HCT116 (cell line): ENCODE measurements around the gene CDH23. TPM values are rescaled to one million over a fixed set of nuclear protein-coding genes. Genes with fewer than 3 reads are reported as not detected.

Experiments
- ATAC-seq: fragments of 200-7000 bp; cut with Tn5 transposase; 2 replicates; pipeline ENCODE4 v1.9.1; 2020; ENCODE audit warnings: mild to moderate bottlenecking, moderate library complexity
- BruUV-seq: library from RNA; stranded (reverse); fragments of 400-500 nt; replicated peaks from 2 replicates; lab custom pipeline; 2021; lab: Mats Ljungman, UMichigan
- CTCF ChIA-PET: fragments of 300-600 bp; sonication (Branson Sonifier 250); formaldehyde crosslinking; loops from one replicate; lab custom pipeline; 2021; ENCODE audit warnings: antibody characterized with exemption; lab: Charles Lee
- POLR2A ChIA-PET: fragments of 300-600, 350-600 bp; sonication (Branson Sonifier 250); formaldehyde crosslinking; loops from one replicate; lab custom pipeline; 2021; ENCODE audit warnings: antibody characterized with exemption; lab: Charles Lee
- RAD21 ChIA-PET, 2 experiments: fragments of 300-600 bp; sonication (Branson Sonifier 250); formaldehyde crosslinking; loops; one replicate each; lab custom pipeline; 2023; ENCODE audit warnings: low total read pairs in 2 of 2; ENCODE audit not compliant: uncharacterized antibody in 2 of 2, unreplicated experiment in 2 of 2, low non-redundant PET in 1 of 2; lab: Charles Lee
- DNase-seq: peaks from one replicate; pipeline ENCODE4 v3.0.0-alpha.2; 2010; ENCODE audit warnings: low read depth, low spot score
- H2AFZ ChIP-seq: fragments of 200-600 bp; shearing (Covaris generic), sonication (generic); 2 replicates; pipeline ENCODE4 v1.6.1; 2017; ENCODE audit warnings: low read depth, mixed run types, mixed read lengths, antibody characterized with exemption, low read length; ENCODE audit not compliant: poor library complexity, severe bottlenecking
- H3K27ac ChIP-seq: 2 replicates; pipeline ENCODE4 v1.5.1; 2012; ENCODE audit warnings: low read depth, low read length
- H3K27me3 ChIP-seq: fragments of 200-600 bp; sonication (generic); 2 replicates; pipeline ENCODE4 v1.6.1; 2016; ENCODE audit warnings: mixed run types, low read length, mixed read lengths; ENCODE audit not compliant: insufficient read depth
- H3K36me3 ChIP-seq, 2 experiments: fragments of 200-500 bp in 1 of 2; fragments of 200-600 bp in 1 of 2; sonication (Bioruptor generic) in 1 of 2; sonication (generic) in 1 of 2; 2 replicates each; pipeline versions ENCODE4 v1.5.1 to v1.6.1; 2014 to 2016; ENCODE audit warnings: low read length in 2 of 2, inconsistent platforms in 1 of 2, mixed read lengths in 1 of 2, mixed run types in 1 of 2; ENCODE audit not compliant: insufficient read depth in 2 of 2, control insufficient read depth in 1 of 2
- H3K4me1 ChIP-seq, 2 experiments: fragments of 200-600 bp in 1 of 2; sonication (generic) in 1 of 2; 2 replicates each; pipeline versions ENCODE4 v1.5.1 to v1.6.1; 2012 to 2017; ENCODE audit warnings: low read length in 2 of 2, inconsistent platforms in 1 of 2, mild to moderate bottlenecking in 1 of 2, mixed read lengths in 1 of 2, mixed run types in 1 of 2, moderate library complexity in 1 of 2; ENCODE audit not compliant: insufficient read depth in 2 of 2, control insufficient read depth in 1 of 2
- H3K4me2 ChIP-seq: fragments of 200-600 bp; sonication (generic); 2 replicates; pipeline ENCODE4 v1.6.1; 2017; ENCODE audit warnings: mixed run types, low read length, mixed read lengths
- H3K4me3 ChIP-seq, 2 experiments: fragments of 200-600 bp in 1 of 2; sonication (generic) in 1 of 2; replicated peaks in 1 of 2; 2 replicates each; pipeline ENCODE4 v1.5.1; 2011 to 2016; ENCODE audit warnings: low read length in 2 of 2, control low read depth in 1 of 2, low read depth in 1 of 2, mild to moderate bottlenecking in 1 of 2, mixed read lengths in 1 of 2, mixed run types in 1 of 2
- H3K79me2 ChIP-seq: fragments of 200-600 bp; sonication (generic); 2 replicates; pipeline ENCODE4 v1.6.1; 2017; ENCODE audit warnings: mild to moderate bottlenecking, mixed run types, low read length, moderate library complexity, mixed read lengths; ENCODE audit not compliant: insufficient read depth
- H3K9ac ChIP-seq: fragments of 200-600 bp; sonication (generic); 2 replicates; pipeline ENCODE4 v1.6.1; 2016; ENCODE audit warnings: low read length, mixed read lengths
- H3K9me2 ChIP-seq: fragments of 200-600 bp; sonication (generic), shearing (Covaris generic); 2 replicates; pipeline ENCODE4 v1.6.1; 2017; ENCODE audit warnings: mixed run types, mild to moderate bottlenecking, moderate library complexity; ENCODE audit not compliant: insufficient read depth
- H3K9me3 ChIP-seq, 2 experiments: fragments of 200-500 bp in 1 of 2; fragments of 200-600 bp in 1 of 2; sonication (Bioruptor generic) in 1 of 2; sonication (generic) in 1 of 2; 2 replicates each; pipeline ENCODE4 v1.6.1; 2014 to 2017; ENCODE audit warnings: low read length in 2 of 2, mixed read lengths in 2 of 2, inconsistent platforms in 1 of 2, low read depth in 1 of 2, mild to moderate bottlenecking in 1 of 2, mixed run types in 1 of 2, moderate library complexity in 1 of 2; ENCODE audit not compliant: control insufficient read depth in 1 of 2, insufficient read depth in 1 of 2
- H4K20me1 ChIP-seq: fragments of 200-600 bp; sonication (generic), shearing (Covaris generic); 2 replicates; pipeline ENCODE4 v1.6.1; 2017; ENCODE audit warnings: mixed run types, mild to moderate bottlenecking, moderate library complexity; ENCODE audit not compliant: insufficient read depth
- POLR2A ChIP-seq: IDR thresholded peaks from 2 replicates; pipeline ENCODE4 v1.7.0; 2011; ENCODE audit warnings: borderline replicate concordance; ENCODE audit not compliant: insufficient read depth, insufficient read length; ENCODE audit errors: extremely low read depth
- RAD21 ChIP-seq: IDR thresholded peaks from 2 replicates; pipeline ENCODE4 v1.6.1; 2012; ENCODE audit warnings: low read depth, mild to moderate bottlenecking
- SP1 ChIP-seq: IDR thresholded peaks from 2 replicates; pipeline ENCODE4 v1.6.1; 2012; ENCODE audit warnings: low read depth
- YY1 ChIP-seq: IDR thresholded peaks from 2 replicates; pipeline ENCODE4 v1.6.1; 2011; ENCODE audit warnings: low read length, low read depth, moderate library complexity, mild to moderate bottlenecking; ENCODE audit not compliant: insufficient replicate concordance; ENCODE audit errors: extremely low read depth
- ZFX ChIP-seq: fragments of 450-650 bp; IDR thresholded peaks from 2 replicates; pipeline ENCODE4 v1.6.1; 2017
- intact Hi-C: fragments of 100-400 bp; cut with micrococcal nuclease; formaldehyde crosslinking; loops from 2 replicates; pipeline ENCODE4 v1.10.0; 2022
- total RNA-seq: library from RNA; stranded (reverse); gene quantifications from one replicate; pipeline ENCODE4 v1.2.1, GENCODE V29; 2021; ENCODE audit not compliant: unreplicated experiment
- TF ChIP-seq, protein P1 (sequence below): IDR thresholded peaks from 2 replicates; pipeline ENCODE4 v1.6.1; 2012; ENCODE audit warnings: low read depth
- TF ChIP-seq, protein P2 (sequence below), 3 experiments: fragments of 200-600 bp in 1 of 3; sonication (generic) in 1 of 3; IDR thresholded peaks in 2 of 3; conservative IDR thresholded peaks in 1 of 3; 2 replicates each; pipeline ENCODE4 v1.5.1; 2012 to 2017; ENCODE audit warnings: low read depth in 2 of 3, low read length in 2 of 3, antibody characterized with exemption in 1 of 3, borderline replicate concordance in 1 of 3, control low read depth in 1 of 3, mild to moderate bottlenecking in 1 of 3, mixed read lengths in 1 of 3, mixed run types in 1 of 3, moderate library complexity in 1 of 3; ENCODE audit not compliant: insufficient read depth in 1 of 3

The CDH23 gene
- total RNA-seq, 1 experiment from 2014 or later, result not detected

DNA sequence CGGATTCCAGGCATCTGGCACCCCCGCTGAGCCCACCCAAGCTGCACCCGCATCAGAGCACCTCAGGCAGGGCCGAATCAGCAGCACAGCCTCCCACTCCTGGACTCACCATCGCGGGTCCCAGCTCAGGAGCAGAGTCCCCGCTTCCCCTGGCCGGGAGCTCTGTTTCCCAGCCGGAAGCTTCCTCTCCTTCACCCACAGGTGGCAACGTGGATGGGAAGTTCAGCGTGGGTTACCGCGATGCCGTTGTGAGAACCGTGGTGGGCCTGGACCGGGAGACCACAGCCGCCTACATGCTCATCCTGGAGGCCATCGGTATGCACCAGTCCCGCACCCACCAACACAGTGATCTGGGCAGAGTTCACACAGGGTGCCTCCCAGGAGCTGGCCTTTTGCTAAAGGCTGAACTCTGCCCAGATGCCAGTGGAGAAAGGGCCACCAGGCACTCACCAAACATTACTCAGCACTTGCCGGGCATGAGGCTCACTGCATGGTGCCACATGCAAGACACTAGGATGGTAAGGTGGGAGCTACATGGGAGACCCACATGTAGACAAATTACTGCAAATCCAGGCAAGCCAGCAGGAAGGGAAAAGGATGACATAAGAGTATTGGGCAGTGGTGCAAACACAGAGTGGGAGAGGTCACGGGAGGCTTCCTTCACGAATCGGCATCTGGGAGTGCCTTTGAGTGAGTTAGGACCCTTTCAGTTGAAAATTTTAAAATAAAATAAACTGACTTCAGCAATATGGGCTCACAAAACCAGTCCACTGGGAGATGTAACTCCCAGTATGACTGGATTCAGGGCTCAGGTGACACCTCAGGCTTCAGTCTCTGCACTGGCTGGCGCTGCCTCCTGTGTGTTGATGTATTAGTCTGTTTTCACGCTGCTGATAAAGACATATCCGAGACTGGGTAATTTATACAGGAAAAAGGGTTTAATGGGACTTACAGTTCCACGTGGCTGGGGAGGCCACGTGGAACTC, 312.5 kb downstream of the CDH23 start:
- Histone ChIP-seq H3K36me3 (no peaks in the 10 kb centered on the region), H3K4me1 (peaks cover 0 to 12% of the 10 kb centered on the region in 2 experiments; a peak in 2 of 4 replicates), H3K9me3 (no peaks in the 10 kb centered on the region), H4K20me1 (no peaks in the 10 kb centered on the region), H3K9me2 (no peaks in the 10 kb centered on the region), H3K4me3 (no peak overlapping the region), H3K9ac (no peak overlapping the region), H2AFZ (no peak overlapping the region), H3K27me3 (no peaks in the 10 kb centered on the region), H3K27ac (no peak overlapping the region), H3K79me2 (no peaks in the 10 kb centered on the region), H3K4me2 (no peak overlapping the region)
- intact Hi-C loops, result loop anchor here (1.0 kb wide), 4 partner anchors 103 to 395 kb away; partner anchors contain the start of gene SLC29A3
- ChIA-PET CTCF (interaction anchor here (0.8 to 5.2 kb wide), 20 partner anchors 8 to 395 kb away, joined by 3 to 57 read pairs (median 6); partner anchors contain the start of genes C10orf105 and SLC29A3), RAD21 (interaction anchor here (1.1 to 1.8 kb wide), 5 partner anchors 64 to 394 kb away, joined by 4 to 9 read pairs (median 6); partner anchors contain the start of genes SLC29A3 (in 1 of the 2) and VSIR (in 1 of the 2)), POLR2A (interaction anchor here (1.1 to 1.4 kb wide), 2 partner anchors 390 to 395 kb away, joined by 3 to 4 read pairs; partner anchors contain the start of gene SLC29A3)
- no TSS peak for BruUV-seq
- DNase-seq (no peak), ATAC-seq (no peak)
- TF ChIP-seq RAD21 (peak; percentile 28), POLR2A (no peak), ZFX (no peak), YY1 (no peak), SP1 (no peak)
- TF ChIP-seq, protein P1, sequence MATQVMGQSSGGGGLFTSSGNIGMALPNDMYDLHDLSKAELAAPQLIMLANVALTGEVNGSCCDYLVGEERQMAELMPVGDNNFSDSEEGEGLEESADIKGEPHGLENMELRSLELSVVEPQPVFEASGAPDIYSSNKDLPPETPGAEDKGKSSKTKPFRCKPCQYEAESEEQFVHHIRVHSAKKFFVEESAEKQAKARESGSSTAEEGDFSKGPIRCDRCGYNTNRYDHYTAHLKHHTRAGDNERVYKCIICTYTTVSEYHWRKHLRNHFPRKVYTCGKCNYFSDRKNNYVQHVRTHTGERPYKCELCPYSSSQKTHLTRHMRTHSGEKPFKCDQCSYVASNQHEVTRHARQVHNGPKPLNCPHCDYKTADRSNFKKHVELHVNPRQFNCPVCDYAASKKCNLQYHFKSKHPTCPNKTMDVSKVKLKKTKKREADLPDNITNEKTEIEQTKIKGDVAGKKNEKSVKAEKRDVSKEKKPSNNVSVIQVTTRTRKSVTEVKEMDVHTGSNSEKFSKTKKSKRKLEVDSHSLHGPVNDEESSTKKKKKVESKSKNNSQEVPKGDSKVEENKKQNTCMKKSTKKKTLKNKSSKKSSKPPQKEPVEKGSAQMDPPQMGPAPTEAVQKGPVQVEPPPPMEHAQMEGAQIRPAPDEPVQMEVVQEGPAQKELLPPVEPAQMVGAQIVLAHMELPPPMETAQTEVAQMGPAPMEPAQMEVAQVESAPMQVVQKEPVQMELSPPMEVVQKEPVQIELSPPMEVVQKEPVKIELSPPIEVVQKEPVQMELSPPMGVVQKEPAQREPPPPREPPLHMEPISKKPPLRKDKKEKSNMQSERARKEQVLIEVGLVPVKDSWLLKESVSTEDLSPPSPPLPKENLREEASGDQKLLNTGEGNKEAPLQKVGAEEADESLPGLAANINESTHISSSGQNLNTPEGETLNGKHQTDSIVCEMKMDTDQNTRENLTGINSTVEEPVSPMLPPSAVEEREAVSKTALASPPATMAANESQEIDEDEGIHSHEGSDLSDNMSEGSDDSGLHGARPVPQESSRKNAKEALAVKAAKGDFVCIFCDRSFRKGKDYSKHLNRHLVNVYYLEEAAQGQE, result no peak
- TF ChIP-seq, protein P2, sequence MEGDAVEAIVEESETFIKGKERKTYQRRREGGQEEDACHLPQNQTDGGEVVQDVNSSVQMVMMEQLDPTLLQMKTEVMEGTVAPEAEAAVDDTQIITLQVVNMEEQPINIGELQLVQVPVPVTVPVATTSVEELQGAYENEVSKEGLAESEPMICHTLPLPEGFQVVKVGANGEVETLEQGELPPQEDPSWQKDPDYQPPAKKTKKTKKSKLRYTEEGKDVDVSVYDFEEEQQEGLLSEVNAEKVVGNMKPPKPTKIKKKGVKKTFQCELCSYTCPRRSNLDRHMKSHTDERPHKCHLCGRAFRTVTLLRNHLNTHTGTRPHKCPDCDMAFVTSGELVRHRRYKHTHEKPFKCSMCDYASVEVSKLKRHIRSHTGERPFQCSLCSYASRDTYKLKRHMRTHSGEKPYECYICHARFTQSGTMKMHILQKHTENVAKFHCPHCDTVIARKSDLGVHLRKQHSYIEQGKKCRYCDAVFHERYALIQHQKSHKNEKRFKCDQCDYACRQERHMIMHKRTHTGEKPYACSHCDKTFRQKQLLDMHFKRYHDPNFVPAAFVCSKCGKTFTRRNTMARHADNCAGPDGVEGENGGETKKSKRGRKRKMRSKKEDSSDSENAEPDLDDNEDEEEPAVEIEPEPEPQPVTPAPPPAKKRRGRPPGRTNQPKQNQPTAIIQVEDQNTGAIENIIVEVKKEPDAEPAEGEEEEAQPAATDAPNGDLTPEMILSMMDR (IDR thresholded peaks at IDR 0.05 in 2 of 3, conservative IDR thresholded peaks at IDR 0.05 in 1 of 3; ENCODE audit: borderline replicate concordance in 1 of 3, insufficient read depth in 1 of 3, low read depth in 2 of 3, low read length in 2 of 3), result peak in 2 of 3 experiments; percentile 10 to 19; a peak in 1 of 6 replicates
